Gastroesophageal sphincter (tissue), 3 donors: ENCODE measurements around the gene BCAP29.

Experiments
- CTCF ChIP-seq, 4 experiments: fragments of 200-600 bp in 2 of 4; fragments of 450-650 bp in 2 of 4; sonication (generic) in 1 of 4; IDR thresholded peaks; one replicate each; pipeline ENCODE4 v1.5.1; 2017 to 2019; ENCODE audit warnings: antibody characterized with exemption in 4 of 4, mild to moderate bottlenecking in 2 of 4, moderate library complexity in 2 of 4
- EP300 ChIP-seq: sonication (generic); formaldehyde crosslinking; IDR thresholded peaks from one replicate; pipeline ENCODE4 v1.6.1; 2017; ENCODE audit warnings: antibody characterized with exemption, mild to moderate bottlenecking
- POLR2A ChIP-seq, 2 donors: fragments of 450-650 bp; IDR thresholded peaks; one replicate each; pipeline ENCODE4 v1.6.1; 2017; ENCODE audit warnings: antibody characterized with exemption in 2 of 2, mild to moderate bottlenecking in 2 of 2, moderate library complexity in 1 of 2
- POLR2AphosphoS5 ChIP-seq: sonication (generic); formaldehyde crosslinking; IDR thresholded peaks from one replicate; pipeline ENCODE4 v1.6.1; 2017; ENCODE audit warnings: antibody characterized with exemption

- TF ChIP-seq CTCF (IDR thresholded peaks at IDR 0.05) (no peak), POLR2A (IDR thresholded peaks at IDR 0.05) (no peak), EP300 (no peak), POLR2AphosphoS5 (no peak)
These were observed 45.9 kb upstream of the BCAP29 start for GRCh38 chr7:107534139-107534538.
